Activated CD4-positive, alpha-beta memory T cell treated with anti-CD3 and anti-CD28 coated beads for 36 hours (primary cell): ENCODE results near the gene ZNRD2. TPM values are rescaled to one million over a fixed set of nuclear protein-coding genes. Genes with fewer than 3 reads are reported as not detected.
"Not testable (repeated sequence)": the region's sequence is repeated elsewhere in the genome, so short reads cannot be mapped to it uniquely, and the experiment has no call there.

Experiments used
- CTCF ChIA-PET: fragments of 350-600 bp; sonication (Branson Sonifier 250); formaldehyde crosslinking; loops from one replicate; lab custom pipeline; 2021; ENCODE audit warnings: antibody characterized with exemption, inconsistent platforms; lab: Charles Lee
- POLR2A ChIA-PET: fragments of 350-600 bp; sonication (Branson Sonifier 250); formaldehyde crosslinking; loops from one replicate; lab custom pipeline; 2021; ENCODE audit warnings: antibody characterized with exemption; lab: Charles Lee
- DNase-seq: peaks from one replicate; pipeline ENCODE4 v3.0.0-alpha.2; 2020
- H3K27ac Mint-ChIP-seq: one replicate; pipeline ENCODE4 v1.8.0; 2021; ENCODE audit warnings: mixed read lengths
- H3K27me3 Mint-ChIP-seq: one replicate; pipeline ENCODE4 v1.8.0; 2021; ENCODE audit warnings: mixed read lengths
- H3K36me3 Mint-ChIP-seq: one replicate; pipeline ENCODE4 v1.8.0; 2021; ENCODE audit warnings: mixed read lengths
- H3K4me1 Mint-ChIP-seq: one replicate; pipeline ENCODE4 v1.8.0; 2021; ENCODE audit warnings: low read depth, mixed read lengths
- H3K4me3 Mint-ChIP-seq: one replicate; pipeline ENCODE4 v1.8.0; 2021; ENCODE audit warnings: mild to moderate bottlenecking, mixed read lengths
- H3K9me3 Mint-ChIP-seq: one replicate; pipeline ENCODE4 v1.8.0; 2021; ENCODE audit warnings: mixed read lengths
- intact Hi-C: fragments of 100-400 bp; cut with micrococcal nuclease; formaldehyde crosslinking; loops from one replicate; pipeline ENCODE4 v1.15.1; 2023
- total RNA-seq, 2 experiments: library from RNA; stranded (reverse); gene quantifications; one replicate each; pipeline ENCODE4 v1.2.3, GENCODE V29; 2021

The ZNRD2 gene, protein sequence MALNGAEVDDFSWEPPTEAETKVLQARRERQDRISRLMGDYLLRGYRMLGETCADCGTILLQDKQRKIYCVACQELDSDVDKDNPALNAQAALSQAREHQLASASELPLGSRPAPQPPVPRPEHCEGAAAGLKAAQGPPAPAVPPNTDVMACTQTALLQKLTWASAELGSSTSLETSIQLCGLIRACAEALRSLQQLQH
- total RNA-seq, result 10 to 100 TPM; 48.1 to 51.1 TPM

GRCh38 chr11:65569973-65570918, at the start of gene ZNRD2:
TSS of gene ZNRD2 (plus strand) at chr11:65570477. CDS start at chr11:65570492, 15 bp downstream.
- peak within 1 kb of the TSS; percentile 95 for H3K27ac Mint-ChIP-seq
- no peaks in the 10 kb centered on the region for H3K27me3 Mint-ChIP-seq
- H3K4me3 Mint-ChIP-seq, result peak within 1 kb of the TSS; percentile 100
- intact Hi-C loops, result loop anchor here (1.0 to 5.0 kb wide), 5 partner anchors 24 to 188 kb away; partner anchors contain the start of genes PCNX3 and SLC25A45
- ChIA-PET CTCF (interaction anchor here (1.0 to 8.9 kb wide), 11 partner anchors 13 to 203 kb away, joined by 3 to 176 read pairs (median 8); partner anchors contain the start of genes KCNK7, MAP3K11 and PCNX3), POLR2A (interaction anchor here (0.5 to 3.8 kb wide), 16 partner anchors 10 to 289 kb away, joined by 3 to 28 read pairs (median 4); partner anchors contain the start of genes CFL1, LTBP3, MALAT1 and NEAT1)
- H3K4me1 Mint-ChIP-seq, result peaks cover 62% of the 10 kb centered on the region
- H3K9me3 Mint-ChIP-seq, result no peaks in the 10 kb centered on the region
- DNase-seq, result peak; percentile 100
- peaks cover 22% of the 10 kb centered on the region for H3K36me3 Mint-ChIP-seq

- CTCF ChIA-PET, result interaction anchor here (0.9 kb wide), 1 partner anchor 18 kb away, joined by 3 read pairs; no protein-coding TSS in a partner anchor
- peak; percentile 32 for DNase-seq
Observed at GRCh38 chr11:65521777-65522521, 48.3 kb upstream of the ZNRD2 start.

GRCh38 chr11:65522718-65523630, 47.3 kb upstream of the ZNRD2 start:
- Mint-ChIP-seq H3K36me3 (peaks cover 10% of the 10 kb centered on the region), H3K27ac (peak overlapping the region; percentile 84), H3K4me3 (peak overlapping the region; percentile 67), H3K4me1 (peaks cover 48% of the 10 kb centered on the region)
- POLR2A ChIA-PET, H3K9me3 Mint-ChIP-seq, intact Hi-C loops, CTCF ChIA-PET, H3K27me3 Mint-ChIP-seq: not testable (repeated sequence)
- peak; percentile 50 for DNase-seq

More at GRCh38 chr11:65521777-65522521, 48.3 kb upstream of the ZNRD2 start:
- intact Hi-C loops, POLR2A ChIA-PET, H3K27me3 Mint-ChIP-seq, H3K9me3 Mint-ChIP-seq, H3K36me3 Mint-ChIP-seq: not testable (repeated sequence)
- Mint-ChIP-seq H3K27ac (peak overlapping the region; percentile 73), H3K4me1 (peaks cover 44% of the 10 kb centered on the region), H3K4me3 (peak overlapping the region; percentile 58)

DNA sequence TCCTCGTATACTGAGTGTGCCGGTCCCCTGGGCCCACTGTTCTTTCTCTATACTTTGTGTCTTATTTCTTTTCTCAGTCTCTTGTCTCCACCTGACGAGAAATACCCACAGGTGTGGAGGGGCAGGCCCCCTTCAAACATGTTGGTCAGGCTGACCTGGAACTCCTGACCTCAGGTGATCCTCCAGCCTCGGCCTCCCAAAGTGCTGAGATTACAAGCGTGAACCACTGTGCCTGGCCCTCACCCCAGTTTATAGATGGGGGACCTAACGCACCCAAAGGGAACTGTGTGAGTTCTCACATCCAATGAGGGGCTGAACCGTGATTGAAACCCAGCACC, 46.7 kb upstream of the ZNRD2 start:
- peak overlapping the region; percentile 67 for H3K4me3 Mint-ChIP-seq
- DNase-seq, intact Hi-C loops, H3K27me3 Mint-ChIP-seq, H3K9me3 Mint-ChIP-seq: not testable (repeated sequence)
- ChIA-PET CTCF (interaction anchor here (3.7 kb wide), 1 partner anchor 17 kb away, joined by 30 read pairs; no protein-coding TSS in a partner anchor), POLR2A (interaction anchor here (1.1 to 1.6 kb wide), 2 partner anchors 24 to 27 kb away, joined by 4 to 5 read pairs; no protein-coding TSS in a partner anchor)
- peak overlapping the region; percentile 84 for H3K27ac Mint-ChIP-seq
- H3K4me1 Mint-ChIP-seq, result peaks cover 49% of the 10 kb centered on the region
- H3K36me3 Mint-ChIP-seq, result peaks cover 10% of the 10 kb centered on the region

GRCh38 chr11:65524014-65524740, 46.1 kb upstream of the ZNRD2 start:
- no peaks in the 10 kb centered on the region for H3K27me3 Mint-ChIP-seq
- no peaks in the 10 kb centered on the region for H3K9me3 Mint-ChIP-seq
- peaks cover 54% of the 10 kb centered on the region for H3K4me1 Mint-ChIP-seq
- peak overlapping the region; percentile 67 for H3K4me3 Mint-ChIP-seq
- H3K36me3 Mint-ChIP-seq, result peaks cover 14% of the 10 kb centered on the region
- no peak for DNase-seq
- intact Hi-C loops, result no loop called here
- ChIA-PET POLR2A (interaction anchor here (0.9 to 1.9 kb wide), 8 partner anchors 12 to 106 kb away, joined by 3 to 10 read pairs (median 4); partner anchors contain the start of gene NEAT1), CTCF (interaction anchor here (0.8 to 3.7 kb wide), 7 partner anchors 13 to 191 kb away, joined by 3 to 30 read pairs (median 4); no protein-coding TSS in a partner anchor)
- H3K27ac Mint-ChIP-seq, result peak overlapping the region; percentile 84

DNA sequence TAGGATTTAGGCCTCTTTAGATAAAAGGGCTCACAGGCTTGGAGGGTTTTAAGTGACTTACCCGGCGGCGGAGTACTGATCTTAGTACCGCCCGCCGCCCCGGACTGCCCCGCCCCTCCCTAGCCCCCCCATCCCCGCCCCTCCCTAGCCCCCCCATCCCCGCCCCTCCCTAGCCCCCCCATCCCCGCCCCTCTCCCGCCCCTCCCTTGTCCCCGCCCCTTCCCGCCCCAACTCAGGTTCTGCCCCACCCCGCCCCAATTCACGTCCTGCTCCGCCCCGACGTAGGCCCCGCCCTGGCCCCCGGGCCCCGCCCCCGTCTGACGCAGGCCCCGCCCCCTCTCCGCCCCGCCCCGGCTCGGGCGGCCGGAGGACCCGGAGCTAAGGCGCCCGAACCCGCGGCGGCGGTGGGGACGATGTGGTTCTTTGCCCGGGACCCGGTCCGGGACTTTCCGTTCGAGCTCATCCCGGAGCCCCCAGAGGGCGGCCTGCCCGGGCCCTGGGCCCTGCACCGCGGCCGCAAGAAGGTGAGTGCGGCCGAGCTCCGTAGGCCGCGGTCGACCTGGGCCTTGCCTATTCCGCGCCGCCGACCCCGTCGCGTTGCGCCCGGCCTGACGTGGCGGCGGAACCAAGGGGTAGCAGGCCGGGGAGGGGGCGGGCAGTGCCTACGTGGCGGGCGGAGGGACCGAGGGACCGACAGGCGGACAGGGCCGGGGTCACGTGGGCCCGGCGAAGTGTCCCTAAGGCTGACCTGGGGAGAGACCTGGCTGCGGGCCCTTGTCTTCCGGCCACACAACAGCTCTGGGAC, 45.3 kb upstream of the ZNRD2 start, which contains the start of gene SCYL1:
TSS of gene SCYL1 (plus strand) at position 343 of the 805 bp plus-strand sequence. CDS start at position 414, 71 bp downstream.
- Mint-ChIP-seq H3K36me3 (peaks cover 14% of the 10 kb centered on the region), H3K4me3 (peak within 1 kb of the TSS; percentile 84), H3K27me3 (no peaks in the 10 kb centered on the region), H3K9me3 (no peaks in the 10 kb centered on the region), H3K27ac (peak within 1 kb of the TSS; percentile 84), H3K4me1 (peaks cover 57% of the 10 kb centered on the region)
- POLR2A ChIA-PET, result interaction anchor here (0.7 to 1.9 kb wide), 10 partner anchors 10 to 107 kb away, joined by 3 to 10 read pairs (median 4); partner anchors contain the start of gene NEAT1
- DNase-seq, result peak; percentile 90
- CTCF ChIA-PET, result interaction anchor here (0.8 to 3.7 kb wide), 8 partner anchors 14 to 192 kb away, joined by 3 to 30 read pairs (median 4); no protein-coding TSS in a partner anchor
- intact Hi-C loops, result no loop called here

- ChIA-PET CTCF (interaction anchor here (0.9 to 3.7 kb wide), 6 partner anchors 15 to 193 kb away, joined by 3 to 30 read pairs (median 4); no protein-coding TSS in a partner anchor), POLR2A (interaction anchor here (0.5 to 1.9 kb wide), 9 partner anchors 9 to 108 kb away, joined by 3 to 10 read pairs (median 4); partner anchors contain the start of gene NEAT1)
- Mint-ChIP-seq H3K4me3 (peak overlapping the region; percentile 84), H3K36me3 (peaks cover 18% of the 10 kb centered on the region), H3K27me3 (no peaks in the 10 kb centered on the region), H3K27ac (peak overlapping the region; percentile 65), H3K4me1 (peaks cover 57% of the 10 kb centered on the region), H3K9me3 (no peaks in the 10 kb centered on the region)
- DNase-seq, result no peak
- intact Hi-C loops, result no loop called here
Observed at GRCh38 chr11:65525546-65526480, 44.5 kb upstream of the ZNRD2 start.

GRCh38 chr11:65526744-65527143, 43.5 kb upstream of the ZNRD2 start:
- Mint-ChIP-seq H3K4me1 (peaks cover 54% of the 10 kb centered on the region), H3K36me3 (peaks cover 27% of the 10 kb centered on the region), H3K9me3 (no peaks in the 10 kb centered on the region), H3K4me3 (peak overlapping the region; percentile 84), H3K27ac (no peak overlapping the region), H3K27me3 (no peaks in the 10 kb centered on the region)
- intact Hi-C loops, result no loop called here
- DNase-seq, result no peak
- POLR2A ChIA-PET, result no interaction called here
- CTCF ChIA-PET, result interaction anchor here (3.7 kb wide), 1 partner anchor 14 kb away, joined by 30 read pairs; no protein-coding TSS in a partner anchor
